OCI-LY1 (cell line): Measurements from ENCODE around the gene SAT2.

Experiments used
- H2AFZ ChIP-seq: fragments of 200-600 bp; sonication (generic), shearing (Covaris generic); 2 replicates; pipeline ENCODE4 v1.6.0; 2014; ENCODE audit warnings: antibody characterized with exemption, mild to moderate bottlenecking, low read length
- H3F3A ChIP-seq: fragments of 200-600 bp; sonication (generic), shearing (Covaris generic); 2 replicates; pipeline ENCODE4 v1.6.0; 2014; ENCODE audit warnings: mild to moderate bottlenecking, antibody characterized with exemption, low read length, moderate library complexity; ENCODE audit not compliant: insufficient read depth
- H3K27ac ChIP-seq: fragments of 200-600 bp; sonication (generic); 2 replicates; pipeline ENCODE4 v1.5.1; 2014; ENCODE audit warnings: low read length, mixed run types, mild to moderate bottlenecking, low read depth; ENCODE audit not compliant: poor library complexity, severe bottlenecking
- H3K27me3 ChIP-seq: fragments of 200-600 bp; sonication (generic); 2 replicates; pipeline ENCODE4 v1.6.0; 2014; ENCODE audit warnings: antibody characterized with exemption, mild to moderate bottlenecking, low read length, moderate library complexity; ENCODE audit not compliant: insufficient read depth
- H3K36me3 ChIP-seq: fragments of 200-600 bp; sonication (generic); 2 replicates; pipeline ENCODE4 v1.6.1; 2014; ENCODE audit warnings: mild to moderate bottlenecking, antibody characterized with exemption, low read length, moderate library complexity, mixed read lengths; ENCODE audit not compliant: insufficient read depth
- H3K4me1 ChIP-seq: fragments of 200-600 bp; sonication (generic); 2 replicates; pipeline ENCODE4 v1.5.1; 2014; ENCODE audit warnings: mild to moderate bottlenecking, low read length, moderate library complexity; ENCODE audit not compliant: insufficient read depth, severe bottlenecking
- H3K4me2 ChIP-seq: fragments of 200-600 bp; sonication (generic), shearing (Covaris generic); 2 replicates; pipeline ENCODE4 v1.6.1; 2014; ENCODE audit warnings: low read length
- H3K4me3 ChIP-seq: fragments of 200-600 bp; sonication (generic); 2 replicates; pipeline ENCODE4 v1.5.1; 2014; ENCODE audit warnings: low read length, low read depth, mild to moderate bottlenecking, mixed read lengths; ENCODE audit not compliant: poor library complexity, severe bottlenecking
- H3K79me2 ChIP-seq: fragments of 200-600 bp; shearing (Covaris generic); 2 replicates; pipeline ENCODE4 v1.6.1; 2016; ENCODE audit warnings: mixed run types, low read length, mixed read lengths; ENCODE audit not compliant: insufficient read depth
- H3K9ac ChIP-seq: fragments of 200-600 bp; sonication (generic), shearing (Covaris generic); 2 replicates; pipeline ENCODE4 v1.6.1; 2014; ENCODE audit warnings: mild to moderate bottlenecking, low read length, mixed read lengths
- H3K9me2 ChIP-seq: fragments of 200-600 bp; sonication (generic), shearing (Covaris generic); 2 replicates; pipeline ENCODE4 v1.6.1; 2014; ENCODE audit warnings: low read depth, mild to moderate bottlenecking, low read length, mixed read lengths
- H3K9me3 ChIP-seq: fragments of 200-600 bp; shearing (Covaris generic); 2 replicates; pipeline ENCODE4 v1.6.1; 2014; ENCODE audit warnings: low read length, mixed read lengths
- H4K20me1 ChIP-seq: fragments of 200-600 bp; sonication (generic), shearing (Covaris generic); 2 replicates; pipeline ENCODE4 v1.6.0; 2016; ENCODE audit warnings: mild to moderate bottlenecking, low read length; ENCODE audit not compliant: insufficient read depth
- EZH2 ChIP-seq: fragments of 200-600 bp; sonication (generic), shearing (Covaris generic); IDR thresholded peaks from 2 replicates; pipeline ENCODE4 v1.8.0; 2017; ENCODE audit warnings: borderline replicate concordance, mixed run types, mild to moderate bottlenecking, antibody characterized with exemption, low read length, moderate library complexity, mixed read lengths
- TF ChIP-seq, protein P1 (sequence below): fragments of 200-600 bp; sonication (generic), shearing (Covaris generic); IDR thresholded peaks from 2 replicates; pipeline ENCODE4 v1.5.1; 2017; ENCODE audit warnings: mild to moderate bottlenecking, antibody characterized with exemption, low read length, moderate library complexity, mixed read lengths

Gene SAT2

DNA sequence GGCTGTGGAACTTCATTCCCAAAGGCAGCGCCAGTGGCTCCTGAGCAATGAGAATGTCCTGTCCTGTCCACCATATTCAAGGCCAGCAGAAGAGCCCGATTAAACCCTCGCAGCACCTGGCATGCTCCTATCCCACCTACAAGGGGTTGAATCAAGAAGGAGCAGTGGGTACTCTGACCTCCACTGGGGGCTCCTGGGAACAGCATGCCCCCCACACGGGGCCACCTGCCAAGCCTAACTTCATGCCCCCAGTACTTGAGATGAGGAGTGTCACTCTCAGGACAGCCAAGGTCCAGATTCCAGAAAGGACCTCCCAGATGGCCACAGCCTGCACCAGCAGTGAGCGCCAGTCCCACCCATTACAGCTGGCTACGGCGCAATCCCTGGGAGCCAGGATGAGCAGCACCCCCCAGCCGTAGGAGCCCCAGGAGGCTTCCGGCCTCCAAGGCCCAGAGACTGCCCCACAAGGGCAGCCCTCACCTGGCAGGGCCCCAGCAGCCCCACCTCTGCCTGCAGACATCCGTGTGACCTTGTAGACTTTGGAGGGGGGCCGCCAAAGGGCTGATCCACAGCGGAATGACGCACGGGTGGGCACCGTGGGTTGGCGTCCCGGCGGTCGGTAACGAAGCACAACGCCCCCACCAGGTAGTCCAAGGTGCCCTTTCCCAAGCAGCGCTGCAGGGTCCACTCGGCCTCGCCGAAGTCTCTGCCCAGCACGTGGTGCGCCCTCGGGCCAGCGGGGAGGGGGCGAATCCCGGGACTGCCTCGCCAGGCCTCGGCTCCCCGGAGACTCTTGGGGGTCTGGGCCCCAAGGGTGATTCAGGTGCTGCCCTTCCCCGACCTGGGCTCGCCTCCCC is 45.0 kb downstream of the SAT2 start:
- H3K27me3 ChIP-seq = no peaks in the 10 kb centered on the region
- no peaks in the 10 kb centered on the region for H3K9me2 ChIP-seq
- H3K9ac ChIP-seq = peak overlapping the region; percentile 81
- peaks cover 23% of the 10 kb centered on the region; the same call in 1 of the 2 replicates for H3F3A ChIP-seq
- H3K4me3 ChIP-seq = peak overlapping the region; percentile 76
- no peaks in the 10 kb centered on the region for H3K9me3 ChIP-seq
- H3K27ac ChIP-seq = peak overlapping the region; percentile 88
- no peak overlapping the region for H2AFZ ChIP-seq
- TF ChIP-seq, protein P1, sequence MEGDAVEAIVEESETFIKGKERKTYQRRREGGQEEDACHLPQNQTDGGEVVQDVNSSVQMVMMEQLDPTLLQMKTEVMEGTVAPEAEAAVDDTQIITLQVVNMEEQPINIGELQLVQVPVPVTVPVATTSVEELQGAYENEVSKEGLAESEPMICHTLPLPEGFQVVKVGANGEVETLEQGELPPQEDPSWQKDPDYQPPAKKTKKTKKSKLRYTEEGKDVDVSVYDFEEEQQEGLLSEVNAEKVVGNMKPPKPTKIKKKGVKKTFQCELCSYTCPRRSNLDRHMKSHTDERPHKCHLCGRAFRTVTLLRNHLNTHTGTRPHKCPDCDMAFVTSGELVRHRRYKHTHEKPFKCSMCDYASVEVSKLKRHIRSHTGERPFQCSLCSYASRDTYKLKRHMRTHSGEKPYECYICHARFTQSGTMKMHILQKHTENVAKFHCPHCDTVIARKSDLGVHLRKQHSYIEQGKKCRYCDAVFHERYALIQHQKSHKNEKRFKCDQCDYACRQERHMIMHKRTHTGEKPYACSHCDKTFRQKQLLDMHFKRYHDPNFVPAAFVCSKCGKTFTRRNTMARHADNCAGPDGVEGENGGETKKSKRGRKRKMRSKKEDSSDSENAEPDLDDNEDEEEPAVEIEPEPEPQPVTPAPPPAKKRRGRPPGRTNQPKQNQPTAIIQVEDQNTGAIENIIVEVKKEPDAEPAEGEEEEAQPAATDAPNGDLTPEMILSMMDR = no peak
- TF ChIP-seq EZH2 = no peak
- H3K79me2 ChIP-seq = no peaks in the 10 kb centered on the region
- H3K36me3 ChIP-seq = peaks cover 33% of the 10 kb centered on the region
- H3K4me1 ChIP-seq = peaks cover 53% of the 10 kb centered on the region
- no peaks in the 10 kb centered on the region for H4K20me1 ChIP-seq
- peak overlapping the region; percentile 73 for H3K4me2 ChIP-seq

DNA sequence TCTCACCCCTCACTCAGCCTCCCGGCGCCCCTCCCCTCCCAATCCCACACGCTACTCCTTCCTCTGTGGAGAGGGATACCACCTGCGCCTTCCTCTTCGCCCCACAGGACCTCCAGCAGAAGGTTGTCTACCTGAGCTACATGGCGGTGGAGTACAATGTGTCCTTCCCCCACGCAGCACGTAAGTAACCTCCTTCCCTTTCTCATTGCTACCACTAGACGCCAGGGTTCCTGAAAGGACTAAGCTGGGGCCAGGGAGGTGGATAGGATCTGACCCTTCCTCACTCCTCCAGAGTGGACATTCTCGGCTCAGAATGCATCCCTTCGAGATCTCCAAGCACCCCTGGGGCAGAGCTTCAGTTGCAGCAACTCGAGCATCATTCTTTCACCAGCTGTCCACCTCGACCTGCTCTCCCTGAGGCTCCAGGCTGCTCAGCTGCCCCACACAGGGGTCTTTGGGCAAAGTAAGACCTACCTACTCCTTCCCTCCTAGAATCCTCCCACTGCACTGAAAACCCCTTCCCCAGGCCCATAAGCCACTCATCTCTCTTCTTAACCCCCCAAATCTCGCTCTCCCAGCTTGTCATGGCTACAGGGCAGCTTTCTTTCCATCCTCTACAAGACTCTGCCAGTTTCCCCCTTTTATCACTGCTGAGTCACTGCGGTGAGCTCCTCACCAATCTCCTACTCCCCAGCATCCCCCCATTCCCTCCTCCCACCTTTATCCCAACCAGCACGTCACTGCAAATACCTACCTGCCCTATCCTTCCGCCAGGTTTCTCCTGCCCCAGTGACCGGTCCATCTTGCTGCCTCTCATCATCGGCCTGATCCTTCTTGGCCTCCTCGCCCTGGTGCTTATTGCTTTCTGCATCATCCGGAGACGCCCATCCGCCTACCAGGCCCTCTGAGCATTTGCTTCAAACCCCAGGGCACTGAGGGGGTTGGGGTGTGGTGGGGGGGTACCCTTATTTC is 46.7 kb downstream of the SAT2 start:
- H3K79me2 ChIP-seq = no peaks in the 10 kb centered on the region
- TF ChIP-seq, protein P1 = no peak
- TF ChIP-seq EZH2 = no peak
- no peaks in the 10 kb centered on the region for H4K20me1 ChIP-seq
- no peaks in the 10 kb centered on the region for H3K9me2 ChIP-seq
- no peak overlapping the region for H3K4me2 ChIP-seq
- peak overlapping the region; percentile 88 for H3K27ac ChIP-seq
- no peaks in the 10 kb centered on the region for H3K27me3 ChIP-seq
- peaks cover 44% of the 10 kb centered on the region for H3K36me3 ChIP-seq
- peaks cover 54% of the 10 kb centered on the region for H3K4me1 ChIP-seq
- H3K4me3 ChIP-seq = no peak overlapping the region
- H3K9me3 ChIP-seq = no peaks in the 10 kb centered on the region
- H2AFZ ChIP-seq = no peak overlapping the region
- H3K9ac ChIP-seq = no peak overlapping the region
- peaks cover 33% of the 10 kb centered on the region; the same call in 1 of the 2 replicates for H3F3A ChIP-seq

DNA sequence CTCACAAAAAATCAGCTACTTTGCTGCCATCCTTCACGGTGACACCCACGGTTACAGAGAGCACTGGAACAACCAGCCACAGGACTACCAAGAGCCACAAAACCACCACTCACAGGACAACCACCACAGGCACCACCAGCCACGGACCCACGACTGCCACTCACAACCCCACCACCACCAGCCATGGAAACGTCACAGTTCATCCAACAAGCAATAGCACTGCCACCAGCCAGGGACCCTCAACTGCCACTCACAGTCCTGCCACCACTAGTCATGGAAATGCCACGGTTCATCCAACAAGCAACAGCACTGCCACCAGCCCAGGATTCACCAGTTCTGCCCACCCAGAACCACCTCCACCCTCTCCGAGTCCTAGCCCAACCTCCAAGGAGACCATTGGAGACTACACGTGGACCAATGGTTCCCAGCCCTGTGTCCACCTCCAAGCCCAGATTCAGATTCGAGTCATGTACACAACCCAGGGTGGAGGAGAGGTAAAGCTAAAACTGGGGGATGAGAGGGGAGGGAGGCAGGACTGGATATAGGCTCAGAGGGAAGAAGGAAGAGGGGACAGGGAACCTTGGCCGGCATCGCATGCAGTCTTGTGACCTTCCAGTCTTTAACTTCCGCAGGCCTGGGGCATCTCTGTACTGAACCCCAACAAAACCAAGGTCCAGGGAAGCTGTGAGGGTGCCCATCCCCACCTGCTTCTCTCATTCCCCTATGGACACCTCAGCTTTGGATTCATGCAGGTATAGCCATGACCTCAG is 47.6 kb downstream of the SAT2 start:
- peaks cover 42% of the 10 kb centered on the region for H3F3A ChIP-seq
- H3K9ac ChIP-seq = no peak overlapping the region
- H3K4me2 ChIP-seq = no peak overlapping the region
- TF ChIP-seq EZH2 = no peak
- TF ChIP-seq, protein P1 = no peak
- H3K9me3 ChIP-seq = no peaks in the 10 kb centered on the region
- no peaks in the 10 kb centered on the region for H3K9me2 ChIP-seq
- peak overlapping the region; percentile 88 for H3K27ac ChIP-seq
- H3K27me3 ChIP-seq = no peaks in the 10 kb centered on the region
- H2AFZ ChIP-seq = no peak overlapping the region
- peaks cover 55% of the 10 kb centered on the region for H3K4me1 ChIP-seq
- no peak overlapping the region for H3K4me3 ChIP-seq
- 0 out of 2 replicates have a peak, but pooled peaks cover 3% of the 10 kb centered on the region for H4K20me1 ChIP-seq
- peaks cover 52% of the 10 kb centered on the region for H3K36me3 ChIP-seq
- H3K79me2 ChIP-seq = peaks cover 5% of the 10 kb centered on the region; the same call in 1 of the 2 replicates
